HepG2 (cell line): ENCODE data around the gene TFAP2E. TPM values are rescaled to one million over a fixed set of nuclear protein-coding genes. Genes with fewer than 3 reads are reported as not detected.

Experiments
- ATAC-seq: fragments of 200-7000 bp; cut with Tn5 transposase; 3 replicates; pipeline ENCODE4 v1.9.1; 2020; ENCODE audit warnings: mild to moderate bottlenecking, moderate library complexity
- BruUV-seq: library from RNA; stranded (reverse); fragments of 400-500 nt; replicated peaks from 2 replicates; lab custom pipeline; 2021; lab: Mats Ljungman, UMichigan
- CTCF ChIA-PET: fragments of 300-600 bp; formaldehyde crosslinking; extraction: SDS; loops from one replicate; lab custom pipeline; 2021; ENCODE audit warnings: low total read pairs, inconsistent platforms, low intra/inter-chr PET ratio; lab: Yijun Ruan, JAX
- POLR2A ChIA-PET: fragments of 350-600 bp; sonication (Branson Sonifier 250); formaldehyde crosslinking; loops from one replicate; lab custom pipeline; 2020; ENCODE audit warnings: antibody characterized with exemption, inconsistent platforms; lab: Yijun Ruan, JAX
- DNase-seq: peaks from one replicate; pipeline ENCODE4 v3.0.0-alpha.2; 2015; ENCODE audit warnings: low spot score
- FAIRE-seq: peaks from 3 replicates; lab custom pipeline; 2011; peaks lifted over from hg19 to GRCh38; lab: Jason Lieb, UNC
- H2AFZ ChIP-seq: one replicate; pipeline ENCODE4 v1.6.1; 2011; ENCODE audit warnings: low read length, inconsistent platforms
- H3K27ac ChIP-seq: fragments of 300-600 bp; 3 replicates; pipeline ENCODE4 v1.8.0; 2011; ENCODE audit warnings: mixed run types, mild to moderate bottlenecking, mixed read lengths, low read length, inconsistent platforms; ENCODE audit not compliant: insufficient read depth; ENCODE audit errors: extremely low read length
- H3K27me3 ChIP-seq, 2 experiments: fragments of 200-600 bp in 1 of 2; 2 replicates in 1 of 2; 3 replicates in 1 of 2; pipeline versions ENCODE4 v1.6.0 to v1.8.0; 2011; ENCODE audit warnings: low read length in 2 of 2, mild to moderate bottlenecking in 2 of 2, moderate library complexity in 2 of 2, inconsistent platforms in 1 of 2; ENCODE audit not compliant: insufficient read depth in 2 of 2, control insufficient read depth in 1 of 2
- H3K36me3 ChIP-seq, 2 experiments: fragments of 200-600 bp in 1 of 2; replicated peaks in 1 of 2; 2 replicates in 1 of 2; 3 replicates in 1 of 2; pipeline versions ENCODE4 v1.5.1 to v1.8.0; 2011; ENCODE audit warnings: low read length in 2 of 2, inconsistent platforms in 1 of 2; ENCODE audit not compliant: insufficient read depth in 2 of 2, control insufficient read depth in 1 of 2
- H3K4me1 ChIP-seq: 2 replicates; pipeline ENCODE4 v1.5.1; 2012; ENCODE audit warnings: low read length, inconsistent platforms; ENCODE audit not compliant: insufficient read depth
- H3K4me2 ChIP-seq: 2 replicates; pipeline ENCODE4 v1.6.0; 2011; ENCODE audit warnings: low read depth, low read length, inconsistent platforms
- H3K4me3 ChIP-seq, 3 experiments: fragments of 200-600 bp in 1 of 3; sonication (generic), shearing (Covaris generic) in 1 of 3; replicated peaks in 1 of 3; 2 replicates each; pipeline ENCODE4 v1.5.1; 2011 to 2016; ENCODE audit warnings: low read length in 3 of 3, inconsistent platforms in 2 of 3, low read depth in 2 of 3, mild to moderate bottlenecking in 2 of 3, control low read depth in 1 of 3, mixed read lengths in 1 of 3; ENCODE audit not compliant: insufficient read depth in 1 of 3
- H3K79me2 ChIP-seq: one replicate; pipeline ENCODE4 v1.6.1; 2011; ENCODE audit warnings: low read length, inconsistent platforms; ENCODE audit not compliant: insufficient read depth
- H3K9ac ChIP-seq: 2 replicates; pipeline ENCODE4 v1.6.0; 2011; ENCODE audit warnings: mild to moderate bottlenecking, low read depth, low read length, inconsistent platforms; ENCODE audit not compliant: insufficient read depth
- H3K9me3 ChIP-seq: 2 replicates; pipeline ENCODE4 v1.5.1; 2012; ENCODE audit warnings: mild to moderate bottlenecking, low read length
- H4K20me1 ChIP-seq: 2 replicates; pipeline ENCODE4 v1.6.0; 2011; ENCODE audit warnings: inconsistent platforms, mild to moderate bottlenecking, low read length, moderate library complexity; ENCODE audit not compliant: insufficient read depth
- KDM1A ChIP-seq: IDR thresholded peaks from 2 replicates; pipeline ENCODE4 v1.6.1; 2016; ENCODE audit warnings: missing compliant biosample characterization
- KLF11 ChIP-seq: IDR thresholded peaks from 2 replicates; pipeline ENCODE4 v1.6.1; 2016; ENCODE audit warnings: missing compliant biosample characterization
- MEF2D ChIP-seq: sonication (generic); formaldehyde crosslinking; IDR thresholded peaks from 2 replicates; pipeline ENCODE4 v1.5.1; 2020; ENCODE audit warnings: mild to moderate bottlenecking, missing genetic modification reagents
- SP5 ChIP-seq: IDR thresholded peaks from 2 replicates; pipeline ENCODE4 v1.6.1; 2016; ENCODE audit warnings: low read depth, borderline replicate concordance
- ZNF142 ChIP-seq: sonication (generic); formaldehyde crosslinking; IDR thresholded peaks from 2 replicates; pipeline ENCODE4 v1.4.0; 2020; ENCODE audit warnings: missing genetic modification reagents
- ZNF468 ChIP-seq: sonication (generic); formaldehyde crosslinking; IDR thresholded peaks from 2 replicates; pipeline ENCODE4 v1.8.0; 2022; ENCODE audit warnings: mild to moderate bottlenecking, moderate library complexity, missing genetic modification reagents
- WGBS: methylation state at CpG from one replicate; pipeline ENCODE4 v1.1.6; 2017; ENCODE audit warnings: low lambda C conversion rate; 5-methylcytosine and 5-hydroxymethylcytosine counted together
- in situ Hi-C: cut with HindIII; loops from 2 replicates; pipeline ENCODE4 v1.10.0; 2017; ENCODE audit warnings: low pct_unique_long_range_greater_than_20kb; ENCODE audit not compliant: extremely low pct_ligation_motif_present
- intact Hi-C: fragments of 100-400 bp; cut with micrococcal nuclease; formaldehyde crosslinking; loops from one replicate; pipeline ENCODE4 v1.10.0; 2022; ENCODE audit not compliant: unreplicated experiment
- polyA plus RNA-seq, 8 experiments: library from polyadenylated mRNA; depleted of rRNA in 3 of 8; stranded (reverse) in 7 of 8; unstranded in 1 of 8; fragments of >200 nt; fragmentation: Illumina TruSeq in 4 of 8; extraction: Trizol in 4 of 8; gene quantifications; 2 replicates each; pipeline versions ENCODE4 v1.2.1 to v1.2.3, GENCODE V29; 2011 to 2016; ENCODE audit warnings: low read depth in 4 of 8, missing spikeins in 1 of 8, mixed read lengths in 1 of 8; ENCODE audit not compliant: insufficient read depth in 1 of 8
- total RNA-seq, 5 experiments: library from RNA; depleted of rRNA; stranded (reverse); fragments of >200 nt; fragmentation: Illumina TruSeq; extraction: Trizol; gene quantifications; 2 replicates each; pipeline ENCODE4 v1.2.3, GENCODE V29; 2016; ENCODE audit warnings: low read depth in 1 of 5
- TF ChIP-seq, protein P1 (sequence below): sonication (generic); formaldehyde crosslinking; IDR thresholded peaks from 2 replicates; pipeline ENCODE4 v1.9.0; 2021; ENCODE audit warnings: missing genetic modification reagents, mild to moderate bottlenecking, borderline replicate concordance
- TF ChIP-seq, protein P2 (sequence below): sonication (generic); formaldehyde crosslinking; conservative IDR thresholded peaks from 2 replicates; pipeline ENCODE4 v1.5.0; 2020; ENCODE audit warnings: missing genetic modification reagents

TFAP2E gene
- total and polyA plus RNA-seq, 2 of the 13 experiments (the other 11 are each of a cell fraction or from before 2014, with no cell fraction given), result 0.31 to 0.41 TPM

DNA sequence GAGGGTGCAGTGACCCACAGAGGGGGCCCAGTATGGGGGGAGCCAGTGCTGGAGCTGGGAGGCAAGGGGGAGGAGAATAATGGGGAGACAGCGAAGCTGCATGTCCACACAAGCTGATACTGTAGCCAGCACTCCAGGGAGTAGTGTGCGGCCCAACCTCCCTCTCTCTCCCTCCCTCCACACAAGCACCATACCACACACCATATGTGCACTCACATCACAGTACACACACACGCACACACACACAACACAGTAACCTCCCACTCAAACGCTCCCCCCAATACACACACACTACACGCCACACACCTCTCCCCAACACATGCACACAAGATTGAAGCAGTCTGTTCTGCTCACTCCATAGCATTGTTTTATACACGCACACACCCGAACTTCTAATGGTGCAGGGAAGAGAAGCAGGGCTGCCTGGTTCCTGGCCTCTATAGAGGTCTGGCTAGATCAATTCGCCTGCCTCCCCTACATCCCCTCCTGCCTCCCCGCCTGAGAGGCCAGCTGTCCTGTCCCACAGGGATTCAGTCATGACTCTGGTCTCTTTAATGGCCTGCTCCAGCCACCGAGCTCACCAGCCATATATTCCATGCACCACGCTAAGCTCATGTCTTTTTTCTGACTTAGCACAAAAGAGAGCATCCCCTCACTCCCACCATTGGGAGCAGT is 11.7 kb upstream of the TFAP2E start:
- Histone ChIP-seq H3K27me3 (no peaks in the 10 kb centered on the region), H3K4me1 (peaks cover 12% of the 10 kb centered on the region), H3K4me3 (no peak overlapping the region), H2AFZ (no peak overlapping the region), H4K20me1 (no peaks in the 10 kb centered on the region), H3K36me3 (peaks cover 7 to 18% of the 10 kb centered on the region in 2 experiments; a peak in 3 of 5 replicates), H3K27ac (no peak overlapping the region), H3K9me3 (no peaks in the 10 kb centered on the region), H3K9ac (no peak overlapping the region)
- 92% methylated on average over 11 of the region's 11 CpGs for WGBS
- no peak for FAIRE-seq
- DNase-seq, result no peak
- intact Hi-C loops, result no loop called here
- no TSS peak for BruUV-seq
- in situ Hi-C loops, result loop anchor here (5.0 kb wide), 2 partner anchors 109 to 211 kb away; no protein-coding TSS in a partner anchor
- no peak for ATAC-seq
- POLR2A ChIA-PET, result interaction anchor here (1.3 kb wide), 1 partner anchor 12 kb away, joined by 4 read pairs; the partner anchor contains the start of gene TFAP2E
- TF ChIP-seq KLF11 (CRISPR knock-in tag) (no peak), MEF2D (no peak), SP5 (CRISPR knock-in tag) (no peak), KDM1A (CRISPR knock-in tag) (no peak), ZNF468 (no peak), ZNF142 (no peak)
- TF ChIP-seq, protein P1, sequence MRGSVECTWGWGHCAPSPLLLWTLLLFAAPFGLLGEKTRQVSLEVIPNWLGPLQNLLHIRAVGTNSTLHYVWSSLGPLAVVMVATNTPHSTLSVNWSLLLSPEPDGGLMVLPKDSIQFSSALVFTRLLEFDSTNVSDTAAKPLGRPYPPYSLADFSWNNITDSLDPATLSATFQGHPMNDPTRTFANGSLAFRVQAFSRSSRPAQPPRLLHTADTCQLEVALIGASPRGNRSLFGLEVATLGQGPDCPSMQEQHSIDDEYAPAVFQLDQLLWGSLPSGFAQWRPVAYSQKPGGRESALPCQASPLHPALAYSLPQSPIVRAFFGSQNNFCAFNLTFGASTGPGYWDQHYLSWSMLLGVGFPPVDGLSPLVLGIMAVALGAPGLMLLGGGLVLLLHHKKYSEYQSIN, result no peak
- TF ChIP-seq, protein P2, sequence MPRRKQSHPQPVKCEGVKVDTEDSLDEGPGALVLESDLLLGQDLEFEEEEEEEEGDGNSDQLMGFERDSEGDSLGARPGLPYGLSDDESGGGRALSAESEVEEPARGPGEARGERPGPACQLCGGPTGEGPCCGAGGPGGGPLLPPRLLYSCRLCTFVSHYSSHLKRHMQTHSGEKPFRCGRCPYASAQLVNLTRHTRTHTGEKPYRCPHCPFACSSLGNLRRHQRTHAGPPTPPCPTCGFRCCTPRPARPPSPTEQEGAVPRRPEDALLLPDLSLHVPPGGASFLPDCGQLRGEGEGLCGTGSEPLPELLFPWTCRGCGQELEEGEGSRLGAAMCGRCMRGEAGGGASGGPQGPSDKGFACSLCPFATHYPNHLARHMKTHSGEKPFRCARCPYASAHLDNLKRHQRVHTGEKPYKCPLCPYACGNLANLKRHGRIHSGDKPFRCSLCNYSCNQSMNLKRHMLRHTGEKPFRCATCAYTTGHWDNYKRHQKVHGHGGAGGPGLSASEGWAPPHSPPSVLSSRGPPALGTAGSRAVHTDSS, result no peak
- TF ChIP-seq, all 625 proteins: peak for 0
- H3K4me2 ChIP-seq, result no peak overlapping the region
- CTCF ChIA-PET, result no interaction called here
- H3K79me2 ChIP-seq, result no peaks in the 10 kb centered on the region
